K562 (cell line): Measurements from ENCODE around the gene ACKR2. TPM values are rescaled to one million over a fixed set of nuclear protein-coding genes. Genes with fewer than 3 reads are reported as not detected.

ENCODE experiments used
- ATAC-seq: fragments of 200-7000 bp; cut with Tn5 transposase; 3 replicates; pipeline ENCODE4 v1.9.1; 2020; ENCODE audit warnings: moderate library complexity
- BruUV-seq: library from RNA; stranded (reverse); fragments of 400-500 nt; replicated peaks from 2 replicates; lab custom pipeline; 2021; lab: Mats Ljungman, UMichigan
- CTCF ChIA-PET: fragments of 300-600 bp; formaldehyde crosslinking; extraction: SDS; loops from one replicate; lab custom pipeline; 2021; ENCODE audit warnings: low intra/inter-chr PET ratio; lab: Yijun Ruan, JAX
- POLR2A ChIA-PET: fragments of 300-600, 350-650 bp; sonication (Branson Sonifier 250); formaldehyde crosslinking; extraction: SDS; loops from one replicate; lab custom pipeline; 2021; ENCODE audit warnings: antibody characterized with exemption, inconsistent platforms; lab: Yijun Ruan, JAX
- DNase-seq, 4 experiments: peaks; one replicate each; pipeline versions ENCODE4 v3.0.0 to v3.0.0-alpha.2; 2011 to 2018; ENCODE audit warnings: low spot score in 3 of 4, mixed read lengths in 3 of 4; ENCODE audit errors: extremely low read depth in 1 of 4
- FAIRE-seq: peaks from 2 replicates; lab custom pipeline; 2011; peaks lifted over from hg19 to GRCh38; lab: Jason Lieb, UNC
- H2AFZ ChIP-seq: 2 replicates; pipeline ENCODE4 v1.6.0; 2011; ENCODE audit warnings: low read depth, low read length, control low read depth, inconsistent platforms
- H3K27ac ChIP-seq: fragments of 200-600 bp; 3 replicates; pipeline ENCODE4 v1.8.0; 2011; ENCODE audit warnings: low read depth, mild to moderate bottlenecking, control low read depth, inconsistent platforms, low read length, moderate library complexity, mixed read lengths; ENCODE audit errors: extremely low read depth
- H3K27me3 ChIP-seq, 2 experiments: fragments of 300-600 bp in 1 of 2; 2 replicates in 1 of 2; 3 replicates in 1 of 2; pipeline versions ENCODE4 v1.6.0 to v1.8.0; 2011; ENCODE audit warnings: inconsistent platforms in 2 of 2, low read length in 2 of 2, mild to moderate bottlenecking in 1 of 2, mixed read lengths in 1 of 2, moderate library complexity in 1 of 2; ENCODE audit not compliant: control insufficient read depth in 2 of 2, insufficient read depth in 2 of 2
- H3K36me3 ChIP-seq: fragments of 300-600 bp; 3 replicates; pipeline ENCODE4 v1.8.0; 2011; ENCODE audit warnings: mild to moderate bottlenecking, low read length, inconsistent platforms; ENCODE audit not compliant: control insufficient read depth, insufficient read depth
- H3K4me1 ChIP-seq, 2 experiments: fragments of 200-600 bp in 1 of 2; replicated peaks in 1 of 2; 2 replicates in 1 of 2; 3 replicates in 1 of 2; pipeline versions ENCODE4 v1.5.1 to v1.8.0; 2011; ENCODE audit warnings: inconsistent platforms in 2 of 2, low read length in 2 of 2, mild to moderate bottlenecking in 1 of 2, mixed read lengths in 1 of 2, moderate library complexity in 1 of 2; ENCODE audit not compliant: control insufficient read depth in 2 of 2, insufficient read depth in 2 of 2
- H3K4me2 ChIP-seq: 2 replicates; pipeline ENCODE4 v1.6.1; 2011; ENCODE audit warnings: low read length, control low read depth, inconsistent platforms, mixed read lengths; ENCODE audit not compliant: insufficient read depth
- H3K4me3 ChIP-seq: fragments of 200-600 bp; sonication (generic), shearing (Covaris generic); 2 replicates; pipeline ENCODE4 v1.5.1; 2016; ENCODE audit warnings: control low read depth, inconsistent platforms
- H3K79me2 ChIP-seq: fragments of 200-600 bp; 3 replicates; pipeline ENCODE4 v1.8.0; 2011; ENCODE audit warnings: low read length, inconsistent platforms; ENCODE audit not compliant: control insufficient read depth, insufficient read depth
- H3K9ac ChIP-seq, 2 experiments: 2 replicates each; pipeline versions ENCODE4 v1.6.0 to v1.6.1; 2011; ENCODE audit warnings: low read depth in 2 of 2, low read length in 2 of 2, control low read depth in 1 of 2, inconsistent platforms in 1 of 2, mild to moderate bottlenecking in 1 of 2, mixed read lengths in 1 of 2; ENCODE audit not compliant: insufficient read depth in 1 of 2
- H3K9me1 ChIP-seq: one replicate; pipeline ENCODE4 v1.6.0; 2011; ENCODE audit warnings: inconsistent platforms, mild to moderate bottlenecking, low read length, moderate library complexity; ENCODE audit not compliant: control insufficient read depth, insufficient read depth
- H3K9me3 ChIP-seq: replicated peaks from 2 replicates; pipeline ENCODE4 v1.5.1; 2011; ENCODE audit warnings: low read depth, low read length, inconsistent platforms; ENCODE audit not compliant: control insufficient read depth, insufficient read depth
- H4K20me1 ChIP-seq: replicated peaks from 2 replicates; pipeline ENCODE4 v1.6.1; 2011; ENCODE audit warnings: low read length, inconsistent platforms, mixed read lengths; ENCODE audit not compliant: control insufficient read depth, insufficient read depth
- CGGBP1 ChIP-seq: fragments of 250-450 bp; sonication (Bioruptor Pico); IDR thresholded peaks from 2 replicates; pipeline ENCODE4 v1.9.0; 2021; ENCODE audit warnings: mild to moderate bottlenecking
- E2F5 ChIP-seq: sonication (generic); formaldehyde crosslinking; IDR thresholded peaks from 2 replicates; pipeline ENCODE4 v1.8.0; 2022; ENCODE audit warnings: mild to moderate bottlenecking, missing genetic modification reagents
- EP400 ChIP-seq: fragments of 450-650 bp; IDR thresholded peaks from 2 replicates; pipeline ENCODE4 v1.6.1; 2017; ENCODE audit warnings: antibody characterized with exemption, mild to moderate bottlenecking, moderate library complexity
- GABPB1 ChIP-seq: sonication (generic); formaldehyde crosslinking; IDR thresholded peaks from 2 replicates; pipeline ENCODE4 v1.8.0; 2022; ENCODE audit warnings: mild to moderate bottlenecking, missing genetic modification reagents
- MCM7 ChIP-seq, 2 experiments: fragments of 450-650 bp; IDR thresholded peaks; 2 replicates each; pipeline ENCODE4 v1.6.1; 2016 to 2018
- NCOA1 ChIP-seq: fragments of 450-650 bp; IDR thresholded peaks from 2 replicates; pipeline ENCODE4 v1.6.1; 2016; ENCODE audit warnings: low read depth
- NCOA4 ChIP-seq: fragments of 450-650 bp; IDR thresholded peaks from 2 replicates; pipeline ENCODE4 v1.6.1; 2018; ENCODE audit warnings: mild to moderate bottlenecking; ENCODE audit not compliant: partially characterized antibody
- PTBP1 ChIP-seq: fragments of 200-400 bp; formaldehyde crosslinking; IDR thresholded peaks from 2 replicates; pipeline ENCODE4 v1.6.1; 2017; ENCODE audit warnings: low read depth, low read length
- SAFB2 ChIP-seq: fragments of 200-400 bp; formaldehyde crosslinking; IDR thresholded peaks from 2 replicates; pipeline ENCODE4 v1.6.1; 2018; ENCODE audit warnings: borderline replicate concordance, low read length, low read depth, moderate library complexity; ENCODE audit not compliant: severe bottlenecking
- STAG1 ChIP-seq: sonication (generic); formaldehyde crosslinking; IDR thresholded peaks from 2 replicates; pipeline ENCODE4 v1.5.0; 2020; ENCODE audit warnings: missing genetic modification reagents, borderline replicate concordance
- THRB ChIP-seq: fragments of 450-650 bp; formaldehyde crosslinking; conservative IDR thresholded peaks from 2 replicates; pipeline ENCODE4 v1.4.0; 2022; ENCODE audit warnings: mild to moderate bottlenecking, missing genetic modification characterization
- ZNF316 ChIP-seq: fragments of 450-650 bp; IDR thresholded peaks from 2 replicates; pipeline ENCODE4 v1.6.1; 2016
- WGBS: fragments of 100-300 bp; shearing (Covaris generic); methylation state at CpG from one replicate; pipeline ENCODE4 v1.1.6; 2016; ENCODE audit warnings: low coverage, mixed read lengths; ENCODE audit not compliant: insufficient coverage; ENCODE audit errors: missing lambda C conversion rate; 5-methylcytosine and 5-hydroxymethylcytosine counted together
- in situ Hi-C: fragments of 300-500 bp; cut with MboI; formaldehyde crosslinking; loops from 4 replicates; pipeline ENCODE4 v1.15.0; 2018; ENCODE audit warnings: inconsistent platforms, mixed read lengths
- intact Hi-C: fragments of 100-400 bp; cut with micrococcal nuclease; formaldehyde crosslinking; loops from 2 replicates; pipeline ENCODE4 v1.14.2; 2022
- polyA plus RNA-seq, 8 experiments: library from polyadenylated mRNA; depleted of rRNA in 4 of 8; stranded (reverse) in 5 of 8; unstranded in 3 of 8; fragments of >200 nt; fragmentation: Nextera tagmentation in 2 of 8; fragmentation: Illumina TruSeq in 1 of 8; extraction: Ambion mirVana in 2 of 8; extraction: Trizol in 1 of 8; gene quantifications; 2 replicates each; pipeline versions ENCODE4 v1.2.1 to v1.2.3, GENCODE V29; 2011 to 2014; ENCODE audit warnings: inconsistent platforms in 1 of 8, missing spikeins in 1 of 8
- total RNA-seq, 7 experiments: library from RNA; depleted of rRNA in 6 of 7; stranded (reverse); fragments of >200 nt in 6 of 7; fragmentation: Illumina TruSeq in 2 of 7; extraction: Trizol in 2 of 7; gene quantifications; 2 replicates each; pipeline versions ENCODE4 v1.2.1 to v1.2.3, GENCODE V29; 2011 to 2021; ENCODE audit warnings: low replicate concordance in 1 of 7

The ACKR2 gene
- total and polyA plus RNA-seq, 9 of the 15 experiments (the other 6 are each of a cell fraction or from before 2014, with no cell fraction given), result 0.03 to 0.69 (median 0.25) TPM; not detected in 1

- H3K9me3 ChIP-seq, result no peaks in the 10 kb centered on the region
- in situ Hi-C loops, result no loop called here
- no TSS peak for BruUV-seq
- WGBS, result 11% methylated on average over 1 of the region's 1 CpG
- TF ChIP-seq STAG1, result no peak
- TF ChIP-seq THRB (CRISPR knock-in tag), result no peak
- TF ChIP-seq CGGBP1, result no peak
- no peak for TF ChIP-seq SAFB2
- TF ChIP-seq MCM7 (IDR thresholded peaks at IDR 0.05), result no peak
- TF ChIP-seq ZNF316, result no peak
- no peak for TF ChIP-seq GABPB1
- no peak for TF ChIP-seq NCOA1
- no peak for TF ChIP-seq E2F5 (CRISPR knock-in tag)
- no peak for TF ChIP-seq NCOA4
- TF ChIP-seq PTBP1, result no peak
- no peak for TF ChIP-seq EP400
- TF ChIP-seq, all 486 proteins: peak for 0
- Histone ChIP-seq H3K27me3 (peaks cover 0 to 3% of the 10 kb centered on the region in 2 experiments; a peak in 2 of 5 replicates), H2AFZ (peak overlapping the region; percentile 32; the same call in 1 of the 2 replicates), H4K20me1 (no peaks in the 10 kb centered on the region), H3K9me1 (no peaks in the 10 kb centered on the region), H3K9ac (no peak overlapping the region), H3K27ac (no peak overlapping the region), H3K79me2 (no peaks in the 10 kb centered on the region), H3K4me2 (no peak overlapping the region), H3K36me3 (no peaks in the 10 kb centered on the region), H3K4me1 (peaks cover 4 to 23% of the 10 kb centered on the region in 2 experiments), H3K4me3 (no peak overlapping the region)
- POLR2A ChIA-PET, result interaction anchor here (0.5 kb wide), 1 partner anchor 631 kb away, joined by 3 read pairs; no protein-coding TSS in a partner anchor
- CTCF ChIA-PET, result interaction anchor here (0.6 to 1.2 kb wide), 3 partner anchors 10 to 704 kb away, joined by 3 to 4 read pairs (median 3); no protein-coding TSS in a partner anchor
- intact Hi-C loops, result no loop called here
- ATAC-seq, result no peak
- no peak for DNase-seq
- FAIRE-seq, result no peak
Measured at GRCh38 chr3:42841332-42841731, 32.1 kb downstream of the ACKR2 start.
